Astrocyte of the spinal cord (primary cell): ENCODE results near the gene GLRX2.

Experiments used
- DNase-seq: peaks from one replicate; pipeline ENCODE4 v3.0.0; 2011; ENCODE audit warnings: low read depth, low spot score
- H3K4me3 ChIP-seq: 2 replicates; pipeline ENCODE4 v1.5.1; 2011; ENCODE audit warnings: low read depth, mild to moderate bottlenecking, low read length, moderate library complexity
- in situ Hi-C: cut with HindIII; loops from 2 replicates; pipeline ENCODE4 v1.10.0; 2017; ENCODE audit warnings: low sequenced_read_pairs
- TF ChIP-seq, protein P1 (sequence below): IDR thresholded peaks from 2 replicates; pipeline ENCODE4 v1.5.1; 2012; ENCODE audit warnings: low read depth, mild to moderate bottlenecking, low read length, inconsistent platforms

GLRX2 gene

DNA sequence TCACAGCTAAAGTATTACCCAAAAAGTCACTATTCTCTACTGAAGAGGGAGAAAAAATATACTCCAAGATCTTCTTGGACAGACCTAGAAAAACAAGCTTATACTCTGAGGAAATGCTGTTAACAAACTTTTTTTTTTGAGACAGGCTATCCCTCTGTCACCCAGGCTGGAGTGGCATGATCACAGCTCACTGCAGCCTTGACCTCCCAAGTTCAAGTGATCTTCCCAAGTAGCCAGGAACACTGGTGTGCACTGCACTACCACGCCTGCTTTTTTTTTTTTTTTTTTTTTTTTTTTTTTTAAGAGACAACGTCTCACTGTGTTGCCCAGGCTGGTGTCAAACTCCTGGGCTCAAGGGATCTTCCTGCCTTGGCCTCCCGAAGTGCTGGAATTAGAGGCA lies 17.3 kb downstream of the GLRX2 start:
- DNase-seq, result no peak
- in situ Hi-C loops, result no loop called here
- TF ChIP-seq, protein P1, sequence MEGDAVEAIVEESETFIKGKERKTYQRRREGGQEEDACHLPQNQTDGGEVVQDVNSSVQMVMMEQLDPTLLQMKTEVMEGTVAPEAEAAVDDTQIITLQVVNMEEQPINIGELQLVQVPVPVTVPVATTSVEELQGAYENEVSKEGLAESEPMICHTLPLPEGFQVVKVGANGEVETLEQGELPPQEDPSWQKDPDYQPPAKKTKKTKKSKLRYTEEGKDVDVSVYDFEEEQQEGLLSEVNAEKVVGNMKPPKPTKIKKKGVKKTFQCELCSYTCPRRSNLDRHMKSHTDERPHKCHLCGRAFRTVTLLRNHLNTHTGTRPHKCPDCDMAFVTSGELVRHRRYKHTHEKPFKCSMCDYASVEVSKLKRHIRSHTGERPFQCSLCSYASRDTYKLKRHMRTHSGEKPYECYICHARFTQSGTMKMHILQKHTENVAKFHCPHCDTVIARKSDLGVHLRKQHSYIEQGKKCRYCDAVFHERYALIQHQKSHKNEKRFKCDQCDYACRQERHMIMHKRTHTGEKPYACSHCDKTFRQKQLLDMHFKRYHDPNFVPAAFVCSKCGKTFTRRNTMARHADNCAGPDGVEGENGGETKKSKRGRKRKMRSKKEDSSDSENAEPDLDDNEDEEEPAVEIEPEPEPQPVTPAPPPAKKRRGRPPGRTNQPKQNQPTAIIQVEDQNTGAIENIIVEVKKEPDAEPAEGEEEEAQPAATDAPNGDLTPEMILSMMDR, result no peak
- no peak overlapping the region for H3K4me3 ChIP-seq

DNA sequence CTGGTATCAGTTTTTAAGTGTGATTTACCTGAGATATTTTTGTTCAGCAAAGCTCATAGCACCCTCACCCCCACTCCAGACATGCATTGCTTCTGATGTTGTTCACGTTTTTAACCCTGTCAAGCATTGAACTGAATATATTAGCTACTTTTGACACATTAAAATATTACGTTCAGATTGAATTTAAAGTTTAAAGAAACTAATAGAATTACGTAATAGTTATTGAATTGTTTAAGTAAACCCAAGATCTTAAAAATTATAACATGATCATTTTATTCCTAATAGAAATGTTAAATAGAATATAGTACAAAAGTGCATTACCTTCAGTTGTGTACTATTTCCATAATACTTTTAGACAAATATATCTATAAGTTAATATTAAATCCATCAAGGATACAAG lies 18.9 kb downstream of the GLRX2 start:
- no peak overlapping the region for H3K4me3 ChIP-seq

DNA sequence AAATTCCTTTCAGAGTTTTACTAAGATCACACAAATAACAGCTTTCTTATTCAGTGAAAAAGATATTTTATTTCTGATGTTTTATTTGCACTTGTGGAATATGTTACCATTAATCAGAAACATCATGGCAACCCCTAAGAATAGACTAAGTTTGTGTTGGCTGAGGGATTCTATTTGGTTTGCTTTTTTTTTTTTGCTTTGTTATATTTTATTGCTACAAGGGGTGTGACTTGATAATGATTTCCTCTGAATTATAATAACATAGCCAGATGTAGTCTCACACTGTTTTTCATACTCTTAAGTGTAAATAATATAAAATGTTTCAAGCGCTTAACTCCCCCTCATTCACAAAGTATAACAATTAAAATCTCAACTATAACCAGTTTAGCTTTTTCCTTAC lies 20.0 kb downstream of the GLRX2 start:
- TF ChIP-seq, protein P1, result no peak
- in situ Hi-C loops, result no loop called here
- no peak for DNase-seq
- H3K4me3 ChIP-seq, result no peak overlapping the region

More for the DNA sequence above, 18.9 kb downstream of the GLRX2 start:
- in situ Hi-C loops, result no loop called here
- TF ChIP-seq, protein P1, result no peak
- DNase-seq, result no peak

DNA sequence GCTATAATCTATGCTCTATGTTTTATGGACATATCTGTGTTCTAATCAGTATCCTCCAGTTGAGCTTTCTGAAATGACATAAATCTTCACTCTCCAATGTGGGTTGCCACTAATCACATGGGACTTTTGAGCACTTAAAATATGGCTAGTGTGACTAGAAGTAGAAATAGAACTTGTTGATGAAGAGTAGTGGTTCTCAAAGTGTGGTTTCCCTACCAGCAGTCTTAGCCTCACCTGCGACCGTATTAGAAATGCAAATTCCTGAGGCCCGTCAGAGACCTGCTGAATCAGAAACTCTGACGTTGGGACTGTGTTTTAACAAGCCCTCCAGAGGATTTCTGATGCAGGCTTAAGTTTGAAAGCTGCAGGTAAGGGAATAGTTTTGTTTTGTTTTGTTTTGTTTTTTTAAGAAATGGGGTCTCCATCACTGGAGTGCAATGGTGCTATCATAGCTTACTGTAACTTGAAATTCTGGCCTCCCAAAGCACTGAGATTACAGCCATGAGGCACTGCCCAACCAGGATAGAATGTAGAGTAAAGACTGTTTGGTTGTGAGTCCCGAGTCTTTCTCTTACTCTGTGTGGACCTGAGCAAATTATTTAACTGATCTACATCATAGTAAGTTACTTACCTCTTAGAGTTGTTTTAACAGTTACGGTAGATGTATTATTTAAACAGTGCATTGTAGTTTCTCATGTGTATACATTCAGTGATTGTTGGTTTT lies 21.7 kb downstream of the GLRX2 start:
- in situ Hi-C loops, result no loop called here
- DNase-seq, result no peak
- H3K4me3 ChIP-seq, result no peak overlapping the region
- TF ChIP-seq, protein P1, result no peak

DNA sequence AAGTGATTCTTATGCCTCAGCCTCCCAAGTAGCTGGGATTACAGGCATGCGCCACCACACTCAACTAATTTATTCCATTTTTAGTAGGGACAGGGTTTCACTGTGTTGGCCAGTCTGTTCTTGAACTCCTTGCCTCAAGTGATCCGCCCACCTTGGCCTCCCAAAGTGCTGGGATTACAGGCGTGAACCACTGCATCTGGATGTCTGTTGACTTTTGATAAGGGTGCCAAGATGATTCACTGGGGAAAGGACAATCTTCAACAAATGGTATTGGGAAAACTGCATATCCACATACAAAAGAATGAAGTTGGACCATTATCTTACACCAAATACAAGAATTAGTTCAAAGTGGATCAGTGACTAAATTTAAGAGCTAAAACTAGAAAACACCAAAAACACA lies 26.0 kb downstream of the GLRX2 start:
- TF ChIP-seq, protein P1, result no peak
- DNase-seq, result no peak
- in situ Hi-C loops, result no loop called here
- no peak overlapping the region for H3K4me3 ChIP-seq

DNA sequence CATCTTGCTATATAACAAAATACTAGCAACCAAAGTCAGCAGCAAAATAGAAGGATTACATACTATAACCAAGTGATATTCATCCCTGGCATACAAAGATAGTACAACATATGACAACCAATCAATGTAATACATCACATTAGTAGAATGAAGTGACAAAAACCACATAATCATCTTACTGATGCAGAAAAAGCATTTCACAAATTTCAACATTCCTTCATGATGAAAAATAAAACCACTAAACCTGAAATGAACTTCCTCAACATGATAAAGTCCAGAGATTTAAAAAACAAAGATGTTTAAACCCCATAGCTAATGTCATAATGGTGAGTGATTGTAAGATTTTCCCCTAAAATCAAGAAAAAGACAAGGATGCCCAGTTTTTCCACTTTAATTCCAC lies 27.2 kb downstream of the GLRX2 start:
- TF ChIP-seq, protein P1, result no peak
- in situ Hi-C loops, result no loop called here
- no peak overlapping the region for H3K4me3 ChIP-seq
- DNase-seq, result no peak
